Subcutaneous abdominal adipose tissue (tissue), 5 donors: ENCODE measurements around the gene CD7.
"Not testable (repeated sequence)": the region's sequence is repeated elsewhere in the genome, so short reads cannot be mapped to it uniquely, and the experiment has no call there.

Experiments
- H3K27ac ChIP-seq: one replicate; pipeline ENCODE4 v1.7.0; 2013; ENCODE audit warnings: low read depth, mild to moderate bottlenecking, inconsistent platforms, low read length, moderate library complexity
- H3K27me3 ChIP-seq, 5 donors: one replicate each; pipeline ENCODE4 v1.7.0; 2013; ENCODE audit warnings: low read length in 5 of 5, inconsistent platforms in 1 of 5; ENCODE audit not compliant: control insufficient read depth in 5 of 5, insufficient read depth in 4 of 5
- H3K36me3 ChIP-seq, 5 donors: one replicate each; pipeline ENCODE4 v1.7.0; 2013; ENCODE audit warnings: low read length in 5 of 5; ENCODE audit not compliant: control insufficient read depth in 5 of 5, insufficient read depth in 5 of 5
- H3K4me1 ChIP-seq, 5 donors: one replicate each; pipeline ENCODE4 v1.7.0; 2013; ENCODE audit warnings: low read length in 5 of 5, mild to moderate bottlenecking in 3 of 5, moderate library complexity in 1 of 5; ENCODE audit not compliant: control insufficient read depth in 5 of 5, insufficient read depth in 5 of 5
- H3K4me3 ChIP-seq, 5 donors: one replicate each; pipeline ENCODE4 v1.7.0; 2013; ENCODE audit warnings: low read length in 5 of 5, low read depth in 1 of 5
- H3K9ac ChIP-seq, 5 donors: one replicate each; pipeline ENCODE4 v1.7.0; 2013; ENCODE audit warnings: low read length in 5 of 5, mild to moderate bottlenecking in 4 of 5, moderate library complexity in 3 of 5
- H3K9me3 ChIP-seq, 5 donors: one replicate each; pipeline ENCODE4 v1.7.0; 2013; ENCODE audit warnings: low read length in 5 of 5; ENCODE audit not compliant: control insufficient read depth in 5 of 5
- donor health status: healthy.
- donor health status: healthy.
- donor health status: healthy.
- donor health status: healthy.
- donor health status: healthy.

The CD7 gene

GRCh38 chr17:82317394-82318168, at the start of gene CD7:
TSS of gene CD7 (minus strand) at chr17:82317608. CDS start at chr17:82317495, 113 bp downstream.
- H3K27ac ChIP-seq, result no peak within 1 kb of the TSS
- no peak within 1 kb of the TSS for H3K4me3 ChIP-seq
- no peaks in the 10 kb centered on the region for H3K9me3 ChIP-seq
- no peak within 1 kb of the TSS for H3K9ac ChIP-seq
- H3K4me1 ChIP-seq, result peaks cover 0 to 25% (median 6%) of the 10 kb centered on the region in 5 donors
- peaks cover 10 to 41% (median 37%) of the 10 kb centered on the region in 5 donors for H3K27me3 ChIP-seq
- no peaks in the 10 kb centered on the region for H3K36me3 ChIP-seq

- no peak overlapping the region for H3K9ac ChIP-seq
- peaks cover 3 to 16% (median 12%) of the 10 kb centered on the region in 5 donors for H3K4me1 ChIP-seq
- no peak overlapping the region for H3K4me3 ChIP-seq
- H3K36me3 ChIP-seq, result no peaks in the 10 kb centered on the region
- no peak overlapping the region for H3K27ac ChIP-seq
- peaks cover 10 to 23% (median 15%) of the 10 kb centered on the region in 5 donors for H3K27me3 ChIP-seq
- H3K9me3 ChIP-seq, result no peaks in the 10 kb centered on the region
Observed at GRCh38 chr17:82366749-82367148, 49.3 kb upstream of the CD7 start.

- Histone ChIP-seq H3K4me1 (peaks cover 3 to 6% (median 6%) of the 10 kb centered on the region in 5 donors), H3K9ac (no peak overlapping the region), H3K4me3 (no peak overlapping the region), H3K27me3 (peaks cover 5 to 15% (median 7%) of the 10 kb centered on the region in 5 donors), H3K9me3 (no peaks in the 10 kb centered on the region), H3K36me3 (no peaks in the 10 kb centered on the region), H3K27ac (no peak overlapping the region)
Observed at GRCh38 chr17:82365606-82366295, 48.3 kb upstream of the CD7 start.

GRCh38 chr17:82361885-82362633, 44.7 kb upstream of the CD7 start:
- H3K4me1 ChIP-seq, result peaks cover 0 to 4% (median 2%) of the 10 kb centered on the region in 5 donors
- H3K36me3 ChIP-seq, result no peaks in the 10 kb centered on the region
- no peak overlapping the region for H3K9ac ChIP-seq
- peaks cover 7 to 18% (median 12%) of the 10 kb centered on the region in 5 donors for H3K27me3 ChIP-seq
- H3K4me3 ChIP-seq, result no peak overlapping the region
- H3K27ac ChIP-seq, result no peak overlapping the region
- H3K9me3 ChIP-seq, result no peaks in the 10 kb centered on the region

- not testable (repeated sequence) for H3K36me3 ChIP-seq, H3K4me1 ChIP-seq, H3K27ac ChIP-seq, H3K4me3 ChIP-seq, H3K9ac ChIP-seq, H3K9me3 ChIP-seq
- peaks cover 10 to 39% (median 24%) of the 10 kb centered on the region in 5 donors for H3K27me3 ChIP-seq
Observed at GRCh38 chr17:82359451-82360074, 42.2 kb upstream of the CD7 start.

- H3K9me3 ChIP-seq, result no peaks in the 10 kb centered on the region
- no peak within 1 kb of the TSS for H3K9ac ChIP-seq
- no peak within 1 kb of the TSS for H3K27ac ChIP-seq
- H3K27me3 ChIP-seq, result peaks cover 10 to 41% (median 27%) of the 10 kb centered on the region in 5 donors
- peaks cover 0 to 4% (median 2%) of the 10 kb centered on the region in 5 donors for H3K4me1 ChIP-seq
- no peaks in the 10 kb centered on the region for H3K36me3 ChIP-seq
- H3K4me3 ChIP-seq, result no peak within 1 kb of the TSS
Observed at GRCh38 chr17:82358465-82359350, 41.3 kb upstream of the CD7 start, which contains the start of gene TEX19. TSS of gene TEX19 (plus strand) at chr17:82359247. CDS start at chr17:82362151, 2,904 bp downstream.

- peaks cover 10 to 42% (median 27%) of the 10 kb centered on the region in 5 donors for H3K27me3 ChIP-seq
- H3K27ac ChIP-seq, result no peak overlapping the region
- H3K4me3 ChIP-seq, result no peak overlapping the region
- H3K4me1 ChIP-seq, result peaks cover 0 to 4% (median 2%) of the 10 kb centered on the region in 5 donors
- H3K9ac ChIP-seq, result no peak overlapping the region
- no peaks in the 10 kb centered on the region for H3K36me3 ChIP-seq
- H3K9me3 ChIP-seq, result no peaks in the 10 kb centered on the region
Observed at GRCh38 chr17:82357394-82357793, 40.0 kb upstream of the CD7 start.

GRCh38 chr17:82356845-82357355, 39.5 kb upstream of the CD7 start:
- peaks cover 10 to 42% (median 27%) of the 10 kb centered on the region in 5 donors for H3K27me3 ChIP-seq
- H3K27ac ChIP-seq, result no peak overlapping the region
- no peaks in the 10 kb centered on the region for H3K36me3 ChIP-seq
- H3K4me1 ChIP-seq, result peaks cover 0 to 6% (median 2%) of the 10 kb centered on the region in 5 donors
- H3K4me3 ChIP-seq, result no peak overlapping the region
- H3K9me3 ChIP-seq, result no peaks in the 10 kb centered on the region
- H3K9ac ChIP-seq, result no peak overlapping the region
